Natural killer cell (primary cell): Measurements from ENCODE around the gene POP7. TPM values are rescaled to one million over a fixed set of nuclear protein-coding genes. Genes with fewer than 3 reads are reported as not detected.
A peak's percentile ranks its signal among the peaks of the same experiment; 100 is the strongest.
"Not testable (repeated sequence)": the region's sequence is repeated elsewhere in the genome, so short reads cannot be mapped to it uniquely, and the experiment has no call there.

Experiments used
- ATAC-seq, 3 donors: fragments of 150-1000 bp in 2 of 3; fragments of 200-7000 bp in 1 of 3; cut with Tn5 transposase; 1 replicate in 1 of 3; 2 replicates in 2 of 3; pipeline ENCODE4 v1.10.0; 2021; ENCODE audit warnings: mild to moderate bottlenecking in 2 of 3, moderate library complexity in 2 of 3
- DNase-seq, 2 donors: peaks; one replicate each; pipeline versions ENCODE4 v3.0.0 to v3.0.0-alpha.2; 2013 to 2021; ENCODE audit warnings: mixed read lengths in 1 of 2
- H3K27ac ChIP-seq: one replicate; pipeline ENCODE4 v1.5.1; 2013; ENCODE audit warnings: mild to moderate bottlenecking, low read length
- H3K27me3 ChIP-seq: one replicate; pipeline ENCODE4 v1.6.1; 2013; ENCODE audit warnings: low read length; ENCODE audit not compliant: control insufficient read depth, insufficient read depth
- H3K36me3 ChIP-seq: one replicate; pipeline ENCODE4 v1.6.1; 2013; ENCODE audit warnings: low read length; ENCODE audit not compliant: control insufficient read depth, insufficient read depth
- H3K4me1 ChIP-seq: one replicate; pipeline ENCODE4 v1.6.1; 2013; ENCODE audit warnings: low read length; ENCODE audit not compliant: control insufficient read depth, insufficient read depth
- H3K4me3 ChIP-seq: one replicate; pipeline ENCODE4 v1.5.1; 2013; ENCODE audit warnings: low read length
- H3K9me3 ChIP-seq: one replicate; pipeline ENCODE4 v1.6.1; 2013; ENCODE audit warnings: low read length; ENCODE audit not compliant: control insufficient read depth, insufficient read depth
- H3K27ac Mint-ChIP-seq, 2 donors: one replicate each; pipeline ENCODE4 v1.8.0; 2022; ENCODE audit warnings: mild to moderate bottlenecking in 2 of 2, mixed read lengths in 2 of 2, moderate library complexity in 1 of 2
- H3K27me3 Mint-ChIP-seq, 2 donors: one replicate each; pipeline ENCODE4 v1.8.0; 2022; ENCODE audit warnings: low read depth in 2 of 2, mixed read lengths in 2 of 2
- H3K36me3 Mint-ChIP-seq: one replicate; pipeline ENCODE4 v1.8.0; 2022; ENCODE audit warnings: mixed read lengths
- H3K4me1 Mint-ChIP-seq, 2 donors: one replicate each; pipeline ENCODE4 v1.8.0; 2022; ENCODE audit warnings: mixed read lengths in 2 of 2
- H3K4me3 Mint-ChIP-seq: one replicate; pipeline ENCODE4 v1.8.0; 2022; ENCODE audit warnings: mild to moderate bottlenecking, moderate library complexity, mixed read lengths
- H3K9me3 Mint-ChIP-seq, 2 donors: one replicate each; pipeline ENCODE4 v1.8.0; 2022; ENCODE audit warnings: mixed read lengths in 2 of 2
- WGBS: methylation state at CpG from one replicate; pipeline ENCODE4 v1.1.7; 2013; ENCODE audit warnings: missing lambda C conversion rate; ENCODE audit not compliant: insufficient coverage; 5-methylcytosine and 5-hydroxymethylcytosine counted together
- intact Hi-C: fragments of 100-400 bp; cut with micrococcal nuclease; formaldehyde crosslinking; loops from one replicate; pipeline ENCODE4 v1.14.2; 2022
- total RNA-seq, 4 donors: library from RNA; stranded (reverse); fragments of 120-200 nt in 1 of 4; gene quantifications; one replicate each; pipeline versions ENCODE4 v1.2.3 to v1.2.4, GENCODE V29; 2013 to 2022
- TF ChIP-seq, protein P1 (sequence below): fragments of 200-600 bp; IDR thresholded peaks from one replicate; pipeline ENCODE4 v1.8.0; 2022; ENCODE audit warnings: antibody characterized with exemption

Gene POP7
- total RNA-seq, 3 donors from 2014 or later (not counting 1 experiment from before 2014, with no cell fraction given), result 17.6 to 22.1 (median 17.6) TPM

DNA sequence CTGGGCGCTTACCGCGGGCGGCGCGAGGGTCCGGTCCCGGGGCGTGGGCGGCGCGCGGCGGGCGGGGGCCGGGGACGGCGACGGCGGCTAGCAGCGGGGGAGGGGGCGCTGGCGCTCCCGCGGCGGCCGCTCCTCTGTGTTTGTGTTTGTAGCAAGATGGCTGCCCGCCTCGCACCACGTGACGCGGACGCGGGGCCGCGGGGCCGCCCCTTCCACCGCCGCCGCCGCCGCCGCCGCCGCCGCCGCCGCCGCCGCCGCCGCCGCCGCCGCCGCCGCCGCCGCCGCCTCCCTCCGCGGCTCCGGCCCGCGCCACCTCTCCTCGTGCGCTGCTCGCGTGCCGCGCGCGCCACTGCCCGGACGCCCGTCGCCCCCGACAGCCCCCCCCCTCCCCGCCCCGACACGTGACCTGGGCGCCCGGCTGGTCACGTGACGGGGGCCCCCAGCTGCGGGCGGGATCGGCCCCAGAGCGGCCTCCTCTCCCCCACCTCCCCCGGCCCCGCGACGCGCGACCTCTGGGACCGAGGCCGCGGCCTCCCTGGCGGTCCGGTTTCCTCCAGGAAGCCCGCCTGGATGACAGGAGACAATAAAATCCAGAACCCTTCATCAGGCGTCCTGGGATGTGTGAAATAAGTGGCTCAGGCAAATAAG lies 11.7 kb upstream of the POP7 start, which contains the start of gene GIGYF1:
Gene GIGYF1, minus strand, starts transcription at position 153 of the 648 bp plus-strand sequence. CDS start 6,012 bp downstream, outside the sequence.
- Mint-ChIP-seq H3K36me3 (no peaks in the 10 kb centered on the region), H3K4me1 (peaks cover 20 to 23% of the 10 kb centered on the region in 2 donors), H3K27ac (peak within 1 kb of the TSS; percentile 84 to 94), H3K9me3 (no peaks in the 10 kb centered on the region), H3K27me3 (no peaks in the 10 kb centered on the region), H3K4me3 (peak within 1 kb of the TSS; percentile 96)
- peak; percentile 73 to 86 for DNase-seq
- H3K27me3 ChIP-seq, result no peaks in the 10 kb centered on the region
- TF ChIP-seq, protein P1, sequence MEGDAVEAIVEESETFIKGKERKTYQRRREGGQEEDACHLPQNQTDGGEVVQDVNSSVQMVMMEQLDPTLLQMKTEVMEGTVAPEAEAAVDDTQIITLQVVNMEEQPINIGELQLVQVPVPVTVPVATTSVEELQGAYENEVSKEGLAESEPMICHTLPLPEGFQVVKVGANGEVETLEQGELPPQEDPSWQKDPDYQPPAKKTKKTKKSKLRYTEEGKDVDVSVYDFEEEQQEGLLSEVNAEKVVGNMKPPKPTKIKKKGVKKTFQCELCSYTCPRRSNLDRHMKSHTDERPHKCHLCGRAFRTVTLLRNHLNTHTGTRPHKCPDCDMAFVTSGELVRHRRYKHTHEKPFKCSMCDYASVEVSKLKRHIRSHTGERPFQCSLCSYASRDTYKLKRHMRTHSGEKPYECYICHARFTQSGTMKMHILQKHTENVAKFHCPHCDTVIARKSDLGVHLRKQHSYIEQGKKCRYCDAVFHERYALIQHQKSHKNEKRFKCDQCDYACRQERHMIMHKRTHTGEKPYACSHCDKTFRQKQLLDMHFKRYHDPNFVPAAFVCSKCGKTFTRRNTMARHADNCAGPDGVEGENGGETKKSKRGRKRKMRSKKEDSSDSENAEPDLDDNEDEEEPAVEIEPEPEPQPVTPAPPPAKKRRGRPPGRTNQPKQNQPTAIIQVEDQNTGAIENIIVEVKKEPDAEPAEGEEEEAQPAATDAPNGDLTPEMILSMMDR, result no peak
- intact Hi-C loops, result loop anchor here (5.0 to 10.0 kb wide), 3 partner anchors 62 to 219 kb away; partner anchors contain the start of genes PCOLCE and TSC22D4
- under 1% methylated on average over 86 of the region's 102 CpGs for WGBS
- H3K9me3 ChIP-seq, result no peaks in the 10 kb centered on the region
- peaks cover 39% of the 10 kb centered on the region for H3K4me1 ChIP-seq
- ATAC-seq, result peak; percentile 72 to 82 (median 81)
- peak within 1 kb of the TSS; percentile 52 for H3K4me3 ChIP-seq
- no peaks in the 10 kb centered on the region for H3K36me3 ChIP-seq
- H3K27ac ChIP-seq, result peak within 1 kb of the TSS; percentile 63

DNA sequence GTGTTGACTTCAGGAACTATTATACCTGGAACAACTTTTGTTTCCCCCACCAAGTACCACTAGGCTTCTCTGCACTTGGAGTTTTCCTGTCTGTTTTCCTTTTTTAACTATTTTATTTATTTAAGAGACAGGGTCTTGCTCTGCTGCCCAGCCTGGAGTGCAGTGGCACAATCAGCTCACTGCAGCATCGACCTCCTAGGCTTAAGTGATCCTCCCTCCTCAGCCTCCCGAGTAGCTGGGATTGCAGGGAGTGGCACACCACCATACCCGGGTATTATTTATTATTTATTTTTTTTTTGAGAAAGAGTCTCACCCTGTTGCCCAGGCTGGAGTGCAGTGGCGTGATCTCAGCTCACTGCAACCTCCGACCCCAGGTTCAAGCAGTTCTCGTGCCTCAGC lies 9.8 kb upstream of the POP7 start:
- H3K9me3 Mint-ChIP-seq, result no peaks in the 10 kb centered on the region
- TF ChIP-seq, protein P1, result no peak
- peaks cover 0 to 1% of the 10 kb centered on the region in 2 donors for H3K27me3 Mint-ChIP-seq
- intact Hi-C loops, result loop anchor here (10.0 kb wide), 1 partner anchor 221 kb away; the partner anchor contains the start of gene TSC22D4
- Histone ChIP-seq H3K4me1 (peaks cover 32% of the 10 kb centered on the region), H3K9me3 (no peaks in the 10 kb centered on the region), H3K36me3 (no peaks in the 10 kb centered on the region), H3K4me3 (no peak overlapping the region), H3K27me3 (no peaks in the 10 kb centered on the region), H3K27ac (no peak overlapping the region)
- DNase-seq (no peak), ATAC-seq (no peak)
- H3K27ac Mint-ChIP-seq, result no peak overlapping the region
- H3K4me1 Mint-ChIP-seq, result peaks cover 20% of the 10 kb centered on the region in 2 donors
- no peaks in the 10 kb centered on the region for H3K36me3 Mint-ChIP-seq
- H3K4me3 Mint-ChIP-seq, result peak overlapping the region; percentile 80
- WGBS, result 87% methylated on average over 5 of the region's 6 CpGs

DNA sequence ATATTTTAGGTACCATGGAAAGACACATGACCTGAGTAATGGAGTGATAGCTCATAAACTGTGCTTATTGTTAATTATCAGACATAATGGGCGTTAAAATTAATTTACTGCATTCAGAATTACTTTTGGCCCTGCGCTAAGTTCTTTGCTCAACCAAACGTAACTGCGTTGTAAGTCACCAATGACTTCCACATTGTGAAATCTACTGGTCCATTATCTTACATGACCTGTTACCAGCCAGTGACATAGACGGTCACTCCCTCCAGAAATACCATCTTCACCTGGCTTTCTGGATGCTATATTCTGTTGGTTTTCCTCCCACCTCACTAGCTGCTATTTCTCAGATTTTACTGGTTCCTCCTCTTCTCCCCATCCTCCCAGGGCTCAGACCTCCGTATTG lies 6.9 kb upstream of the POP7 start:
- Histone ChIP-seq H3K4me3 (no peak overlapping the region), H3K36me3 (no peaks in the 10 kb centered on the region), H3K9me3 (no peaks in the 10 kb centered on the region), H3K27me3 (no peaks in the 10 kb centered on the region), H3K27ac (no peak overlapping the region), H3K4me1 (peaks cover 9% of the 10 kb centered on the region)
- intact Hi-C loops, result loop anchor here (10.0 kb wide), 1 partner anchor 224 kb away; the partner anchor contains the start of gene TSC22D4
- Mint-ChIP-seq H3K4me3 (no peak overlapping the region), H3K27me3 (peaks cover 0 to 5% of the 10 kb centered on the region in 2 donors), H3K9me3 (no peaks in the 10 kb centered on the region), H3K27ac (no peak overlapping the region), H3K36me3 (no peaks in the 10 kb centered on the region), H3K4me1 (no peaks in the 10 kb centered on the region)
- DNase-seq, result no peak
- TF ChIP-seq, protein P1, result no peak
- ATAC-seq, result no peak
- 89% methylated on average over 5 of the region's 6 CpGs for WGBS

DNA sequence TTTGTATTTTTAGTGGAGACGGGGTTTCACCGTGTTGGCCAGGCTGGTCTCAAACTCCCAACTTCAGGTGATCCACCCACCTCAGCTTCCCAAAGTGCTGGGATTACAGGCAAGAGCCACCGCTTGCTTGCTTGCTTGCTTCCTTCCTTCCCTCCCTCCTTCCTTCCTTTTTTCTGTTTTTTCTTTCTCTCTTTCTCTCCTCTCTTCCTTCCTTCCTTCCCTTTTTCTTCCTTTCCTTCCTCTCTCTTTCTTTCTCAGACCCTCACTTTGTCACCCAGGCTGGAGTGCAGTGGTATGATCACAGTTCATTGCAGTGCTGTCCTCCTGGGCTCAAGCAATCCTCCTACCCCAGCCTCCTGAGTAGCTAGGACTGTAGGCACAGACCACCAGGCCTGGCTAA lies 4.8 kb upstream of the POP7 start:
- H3K4me1 Mint-ChIP-seq, H3K9me3 ChIP-seq, ATAC-seq, DNase-seq, H3K4me3 ChIP-seq, H3K36me3 Mint-ChIP-seq, H3K27ac ChIP-seq, H3K27me3 Mint-ChIP-seq, H3K4me1 ChIP-seq, intact Hi-C loops, H3K4me3 Mint-ChIP-seq, H3K27me3 ChIP-seq, H3K27ac Mint-ChIP-seq, H3K9me3 Mint-ChIP-seq, H3K36me3 ChIP-seq: not testable (repeated sequence)
- whole genome bisulfite sequencing, result 82% methylated on average over 3 of the region's 3 CpGs
